ENCODE measurements around the gene COL17A1.

The COL17A1 gene

GRCh38 chr10:103985726-103986125, 100.0 kb downstream of the COL17A1 start:
- no peak for DNase-seq (ENCODE audit: low read depth)

- no peak for DNase-seq (ENCODE audit: low read depth)
Observed at GRCh38 chr10:103983367-103983911, 102.2 kb downstream of the COL17A1 start.

- DNase-seq (ENCODE audit: low read depth), result no peak
Observed at GRCh38 chr10:103982639-103983038, 103.0 kb downstream of the COL17A1 start.

Data from non-pigmented ciliary epithelial cell (primary cell).